ENCODE data around the gene HHIPL1. TPM values are rescaled to one million over a fixed set of nuclear protein-coding genes. Genes with fewer than 3 reads are reported as not detected.
A peak's percentile ranks its signal among the peaks of the same experiment; 100 is the strongest.

The HHIPL1 gene
- total RNA-seq, 1 donor from 2014 or later = 0.32 TPM

DNA sequence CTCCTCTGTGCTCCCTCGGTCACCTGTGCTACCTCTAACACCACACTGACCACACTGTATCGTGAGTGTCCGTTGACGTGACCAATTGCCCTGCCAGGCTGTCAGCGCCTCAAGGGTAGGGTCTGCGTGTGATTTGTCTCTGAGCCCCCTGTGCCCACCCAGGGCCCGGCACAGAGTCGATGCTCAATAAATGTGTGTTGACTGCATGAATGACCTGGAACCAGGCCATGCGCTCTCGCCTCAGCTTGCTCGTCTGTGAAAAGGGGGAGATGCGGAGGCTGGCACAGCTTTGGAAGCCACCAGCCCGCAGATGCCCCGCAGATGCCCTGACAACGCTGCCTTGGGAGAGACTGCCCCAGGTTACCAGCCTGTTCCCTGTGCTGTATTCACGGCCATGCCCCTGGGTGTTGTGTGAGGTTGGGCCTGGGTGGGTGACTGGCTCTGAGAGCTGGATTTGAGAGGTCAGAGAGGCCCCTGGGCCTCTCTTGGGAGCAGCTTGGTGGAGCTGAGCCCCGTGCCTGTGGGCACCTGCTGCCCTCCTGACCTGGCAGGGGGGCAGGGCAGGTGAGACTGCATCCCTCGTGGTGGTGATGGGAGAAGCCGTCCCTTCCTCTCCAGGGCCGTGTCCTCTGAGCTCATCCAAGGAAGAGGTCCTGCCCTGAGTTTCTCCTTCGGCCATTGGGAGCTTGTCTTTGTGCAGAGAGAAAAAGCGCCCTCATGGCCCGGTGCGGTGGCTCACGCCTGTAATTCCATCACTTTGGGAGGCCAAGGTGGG, 82.4 kb downstream of the HHIPL1 start:
- Histone ChIP-seq H3K27me3 (no peaks in the 10 kb centered on the region), H3K4me1 (peaks cover 17% of the 10 kb centered on the region), H2AFZ (replicated peaks) (no peak overlapping the region), H3K4me2 (no peak overlapping the region), H3K36me3 (no peaks in the 10 kb centered on the region), H3K79me2 (ENCODE audit: low read depth) (no peaks in the 10 kb centered on the region), H4K20me1 (ENCODE audit: low read depth) (peaks cover 3% of the 10 kb centered on the region), H3F3A (ENCODE audit: low read depth) (peaks cover 11% of the 10 kb centered on the region), H3K27ac (no peak overlapping the region), H3K4me3 (no peak overlapping the region), H3K9me3 (ENCODE audit: low read depth) (no peaks in the 10 kb centered on the region), H3K9ac (no peak overlapping the region)
- Mint-ChIP-seq H3K36me3 (no peaks in the 10 kb centered on the region), H3K4me3 (no peak overlapping the region), H3K27me3 (ENCODE audit: insufficient read depth, low read depth) (peaks cover 9% of the 10 kb centered on the region), H3K9me3 (peaks cover 2% of the 10 kb centered on the region), H3K4me1 (peaks cover 16% of the 10 kb centered on the region), H3K27ac (no peak overlapping the region)
- DNase-seq (ENCODE audit: low spot score) = no peak
- no peak for TF ChIP-seq EZH2phosphoT487 (IDR thresholded peaks at IDR 0.05)
- no peak for TF ChIP-seq EZH2 (IDR thresholded peaks at IDR 0.05)
- TF ChIP-seq, protein P1, sequence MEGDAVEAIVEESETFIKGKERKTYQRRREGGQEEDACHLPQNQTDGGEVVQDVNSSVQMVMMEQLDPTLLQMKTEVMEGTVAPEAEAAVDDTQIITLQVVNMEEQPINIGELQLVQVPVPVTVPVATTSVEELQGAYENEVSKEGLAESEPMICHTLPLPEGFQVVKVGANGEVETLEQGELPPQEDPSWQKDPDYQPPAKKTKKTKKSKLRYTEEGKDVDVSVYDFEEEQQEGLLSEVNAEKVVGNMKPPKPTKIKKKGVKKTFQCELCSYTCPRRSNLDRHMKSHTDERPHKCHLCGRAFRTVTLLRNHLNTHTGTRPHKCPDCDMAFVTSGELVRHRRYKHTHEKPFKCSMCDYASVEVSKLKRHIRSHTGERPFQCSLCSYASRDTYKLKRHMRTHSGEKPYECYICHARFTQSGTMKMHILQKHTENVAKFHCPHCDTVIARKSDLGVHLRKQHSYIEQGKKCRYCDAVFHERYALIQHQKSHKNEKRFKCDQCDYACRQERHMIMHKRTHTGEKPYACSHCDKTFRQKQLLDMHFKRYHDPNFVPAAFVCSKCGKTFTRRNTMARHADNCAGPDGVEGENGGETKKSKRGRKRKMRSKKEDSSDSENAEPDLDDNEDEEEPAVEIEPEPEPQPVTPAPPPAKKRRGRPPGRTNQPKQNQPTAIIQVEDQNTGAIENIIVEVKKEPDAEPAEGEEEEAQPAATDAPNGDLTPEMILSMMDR (IDR thresholded peaks at IDR 0.05) = no peak

DNA sequence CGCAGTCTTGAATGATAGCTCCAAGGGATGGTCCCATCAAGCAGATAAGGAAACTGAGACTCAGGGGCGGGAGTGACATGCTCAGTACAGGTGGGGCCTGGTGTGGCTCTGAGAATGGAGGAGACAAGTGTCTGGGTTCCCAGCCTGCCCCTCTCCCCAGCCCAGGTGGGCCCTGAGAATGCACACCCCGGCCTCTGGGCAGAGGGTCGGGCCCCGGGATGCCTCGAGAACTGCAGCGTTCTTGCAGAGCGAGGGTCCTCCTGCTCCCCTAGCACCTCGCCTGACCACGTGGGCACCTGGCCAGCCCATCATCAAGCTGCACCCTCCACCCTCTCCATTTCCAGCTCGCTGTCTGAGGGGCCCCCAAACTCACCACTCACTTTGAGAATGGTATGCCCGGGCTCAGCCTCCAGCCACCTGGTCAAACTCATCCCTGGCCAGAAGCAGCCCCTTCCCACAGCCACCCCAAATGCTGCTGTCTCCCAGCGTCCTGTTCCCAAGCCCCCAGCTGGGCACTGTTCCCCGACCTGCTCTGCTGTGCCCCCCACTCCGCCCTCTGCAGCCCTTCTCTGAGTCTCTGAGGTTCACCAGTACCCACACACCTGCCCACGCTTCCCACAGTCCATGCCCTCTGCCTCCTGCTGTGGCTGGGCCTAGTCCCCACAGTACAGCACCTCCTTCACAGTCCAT, 83.4 kb downstream of the HHIPL1 start:
- Histone ChIP-seq H4K20me1 (ENCODE audit: low read depth) (peaks cover 3% of the 10 kb centered on the region), H3K9me3 (ENCODE audit: low read depth) (no peaks in the 10 kb centered on the region), H3K4me1 (peaks cover 17% of the 10 kb centered on the region), H3K36me3 (no peaks in the 10 kb centered on the region), H3K4me3 (no peak overlapping the region), H3F3A (ENCODE audit: low read depth) (peaks cover 11% of the 10 kb centered on the region), H3K27ac (no peak overlapping the region), H3K4me2 (no peak overlapping the region), H3K79me2 (ENCODE audit: low read depth) (no peaks in the 10 kb centered on the region), H3K27me3 (no peaks in the 10 kb centered on the region), H3K9ac (no peak overlapping the region), H2AFZ (replicated peaks) (no peak overlapping the region)
- Mint-ChIP-seq H3K27ac (peak overlapping the region; percentile 60), H3K27me3 (ENCODE audit: insufficient read depth, low read depth) (peaks cover 12% of the 10 kb centered on the region), H3K4me1 (peaks cover 20% of the 10 kb centered on the region), H3K9me3 (peaks cover 2% of the 10 kb centered on the region), H3K4me3 (no peak overlapping the region), H3K36me3 (no peaks in the 10 kb centered on the region)
- peak; percentile 1 for DNase-seq (ENCODE audit: low spot score)
- TF ChIP-seq EZH2phosphoT487 (IDR thresholded peaks at IDR 0.05) (no peak), EZH2 (IDR thresholded peaks at IDR 0.05) (no peak)
- TF ChIP-seq, protein P1 (IDR thresholded peaks at IDR 0.05) = no peak

DNA sequence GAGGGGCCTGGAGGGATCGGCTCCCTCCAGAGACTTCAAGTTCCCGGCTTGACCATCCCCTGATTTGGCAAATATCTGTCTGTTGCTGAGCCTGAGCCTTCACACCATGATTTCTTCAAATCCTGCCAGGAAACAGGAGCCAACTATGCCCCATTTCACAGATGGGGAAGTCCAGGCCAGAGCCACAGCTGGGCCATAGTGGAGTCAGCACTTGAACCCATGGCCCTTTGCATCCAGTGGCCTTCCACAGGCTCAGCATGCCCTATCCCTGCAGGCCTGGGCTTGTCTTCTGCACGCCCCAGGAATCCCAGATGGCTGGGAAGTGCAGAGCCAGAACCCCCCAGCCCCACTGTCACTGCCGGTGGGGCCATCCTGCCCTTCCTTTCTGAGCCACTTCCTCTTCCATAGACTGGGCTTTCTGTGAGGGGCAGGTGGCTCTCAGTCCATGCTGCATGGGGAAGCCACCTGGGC, 84.1 kb downstream of the HHIPL1 start:
- H3K27me3 ChIP-seq = no peaks in the 10 kb centered on the region
- peaks cover 11% of the 10 kb centered on the region for H3F3A ChIP-seq (ENCODE audit: low read depth)
- Mint-ChIP-seq H3K9me3 (peaks cover 2% of the 10 kb centered on the region), H3K36me3 (no peaks in the 10 kb centered on the region), H3K27ac (peak overlapping the region; percentile 60), H3K4me3 (no peak overlapping the region), H3K27me3 (ENCODE audit: insufficient read depth, low read depth) (peaks cover 12% of the 10 kb centered on the region), H3K4me1 (peaks cover 24% of the 10 kb centered on the region)
- H3K79me2 ChIP-seq (ENCODE audit: low read depth) = no peaks in the 10 kb centered on the region
- H3K9me3 ChIP-seq (ENCODE audit: low read depth) = no peaks in the 10 kb centered on the region
- H3K36me3 ChIP-seq = no peaks in the 10 kb centered on the region
- H3K4me2 ChIP-seq = no peak overlapping the region
- no peak overlapping the region for H3K4me3 ChIP-seq
- H3K9ac ChIP-seq = no peak overlapping the region
- peak; percentile 1 for DNase-seq (ENCODE audit: low spot score)
- peaks cover 11% of the 10 kb centered on the region for H3K4me1 ChIP-seq
- no peak overlapping the region for H3K27ac ChIP-seq
- H2AFZ ChIP-seq (replicated peaks) = no peak overlapping the region
- TF ChIP-seq EZH2phosphoT487 (IDR thresholded peaks at IDR 0.05) (no peak), EZH2 (IDR thresholded peaks at IDR 0.05) (no peak)
- TF ChIP-seq, protein P1 (IDR thresholded peaks at IDR 0.05) = no peak
- peaks cover 3% of the 10 kb centered on the region for H4K20me1 ChIP-seq (ENCODE audit: low read depth)

Other genes starting within 250 kb of the HHIPL1 start
- 54.7 and 68.0 TPM in 2 replicates for gene SETD3, start 164.3 kb upstream of the HHIPL1 start, total RNA-seq (ENCODE audit: low replicate concordance)
- 18.1 and 19.0 TPM in 2 replicates for gene CCNK, start 163.7 kb upstream of the HHIPL1 start, total RNA-seq (ENCODE audit: low replicate concordance)
- 19.0 and 41.3 TPM in 2 replicates for gene CCDC85C, start 40.9 kb upstream of the HHIPL1 start, total RNA-seq (ENCODE audit: low replicate concordance)
- gene CYP46A1, start 39.2 kb downstream of the HHIPL1 start, total RNA-seq (ENCODE audit: low replicate concordance) = 0.77 and 1.1 TPM in 2 replicates
- 47.7 and 57.2 TPM in 2 replicates for gene EML1, start 148.3 kb downstream of the HHIPL1 start, total RNA-seq (ENCODE audit: low replicate concordance)